Endothelial cell (in vitro differentiated cells): Measurements from ENCODE around the gene FBXO2. TPM values are rescaled to one million over a fixed set of nuclear protein-coding genes. Genes with fewer than 3 reads are reported as not detected.

Experiments
- DNase-seq: peaks from one replicate; pipeline ENCODE4 v3.0.0; 2021; ENCODE audit warnings: low spot score
- H3K27ac Mint-ChIP-seq: one replicate; pipeline ENCODE4 v1.8.0; 2021; ENCODE audit warnings: mixed read lengths, inconsistent platforms; ENCODE audit not compliant: unreplicated experiment
- H3K27me3 Mint-ChIP-seq: one replicate; pipeline ENCODE4 v1.8.0; 2021; ENCODE audit warnings: mild to moderate bottlenecking, moderate library complexity, mixed read lengths, inconsistent platforms; ENCODE audit not compliant: unreplicated experiment
- H3K36me3 Mint-ChIP-seq: one replicate; pipeline ENCODE4 v1.8.0; 2021; ENCODE audit warnings: mild to moderate bottlenecking, low read depth, mixed read lengths, inconsistent platforms; ENCODE audit not compliant: unreplicated experiment
- H3K4me1 Mint-ChIP-seq: one replicate; pipeline ENCODE4 v1.8.0; 2021; ENCODE audit warnings: mild to moderate bottlenecking, mixed read lengths, inconsistent platforms; ENCODE audit not compliant: unreplicated experiment
- H3K4me3 Mint-ChIP-seq: one replicate; pipeline ENCODE4 v1.8.0; 2021; ENCODE audit warnings: mild to moderate bottlenecking, mixed read lengths, inconsistent platforms; ENCODE audit not compliant: unreplicated experiment
- H3K9me3 Mint-ChIP-seq: one replicate; pipeline ENCODE4 v1.8.0; 2021; ENCODE audit warnings: mixed read lengths, inconsistent platforms; ENCODE audit not compliant: unreplicated experiment
- total RNA-seq: library from RNA; stranded (reverse); fragmentation: NEBNext Ultra II Directional; extraction: Animal tissue kit (Norgen Biotek cat#: 25700); gene quantifications from one replicate; pipeline ENCODE4 v1.2.1, GENCODE V29; 2021; ENCODE audit not compliant: unreplicated experiment
- TF ChIP-seq, protein P1 (sequence below): fragments of 200-600 bp; sonication (generic); IDR thresholded peaks from one replicate; pipeline ENCODE4 v1.5.0; 2021; ENCODE audit warnings: antibody characterized with exemption; ENCODE audit not compliant: unreplicated experiment

Gene FBXO2
- total RNA-seq, 1 donor from 2014 or later = 1.6 TPM

GRCh38 chr1:11629184-11630016, 24.8 kb downstream of the FBXO2 start:
- H3K27ac Mint-ChIP-seq = no peak overlapping the region
- no peaks in the 10 kb centered on the region for H3K36me3 Mint-ChIP-seq
- H3K4me1 Mint-ChIP-seq = no peaks in the 10 kb centered on the region
- TF ChIP-seq, protein P1, sequence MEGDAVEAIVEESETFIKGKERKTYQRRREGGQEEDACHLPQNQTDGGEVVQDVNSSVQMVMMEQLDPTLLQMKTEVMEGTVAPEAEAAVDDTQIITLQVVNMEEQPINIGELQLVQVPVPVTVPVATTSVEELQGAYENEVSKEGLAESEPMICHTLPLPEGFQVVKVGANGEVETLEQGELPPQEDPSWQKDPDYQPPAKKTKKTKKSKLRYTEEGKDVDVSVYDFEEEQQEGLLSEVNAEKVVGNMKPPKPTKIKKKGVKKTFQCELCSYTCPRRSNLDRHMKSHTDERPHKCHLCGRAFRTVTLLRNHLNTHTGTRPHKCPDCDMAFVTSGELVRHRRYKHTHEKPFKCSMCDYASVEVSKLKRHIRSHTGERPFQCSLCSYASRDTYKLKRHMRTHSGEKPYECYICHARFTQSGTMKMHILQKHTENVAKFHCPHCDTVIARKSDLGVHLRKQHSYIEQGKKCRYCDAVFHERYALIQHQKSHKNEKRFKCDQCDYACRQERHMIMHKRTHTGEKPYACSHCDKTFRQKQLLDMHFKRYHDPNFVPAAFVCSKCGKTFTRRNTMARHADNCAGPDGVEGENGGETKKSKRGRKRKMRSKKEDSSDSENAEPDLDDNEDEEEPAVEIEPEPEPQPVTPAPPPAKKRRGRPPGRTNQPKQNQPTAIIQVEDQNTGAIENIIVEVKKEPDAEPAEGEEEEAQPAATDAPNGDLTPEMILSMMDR = no peak
- no peak for DNase-seq
- peaks cover 4% of the 10 kb centered on the region for H3K27me3 Mint-ChIP-seq
- no peaks in the 10 kb centered on the region for H3K9me3 Mint-ChIP-seq
- no peak overlapping the region for H3K4me3 Mint-ChIP-seq

- H3K9me3 Mint-ChIP-seq = no peaks in the 10 kb centered on the region
- peaks cover 4% of the 10 kb centered on the region for H3K27me3 Mint-ChIP-seq
- H3K36me3 Mint-ChIP-seq = no peaks in the 10 kb centered on the region
- H3K27ac Mint-ChIP-seq = no peak overlapping the region
- no peak overlapping the region for H3K4me3 Mint-ChIP-seq
- no peak for DNase-seq
- TF ChIP-seq, protein P1 = no peak
- no peaks in the 10 kb centered on the region for H3K4me1 Mint-ChIP-seq
Measured at GRCh38 chr1:11628767-11629166, 25.5 kb downstream of the FBXO2 start.

DNA sequence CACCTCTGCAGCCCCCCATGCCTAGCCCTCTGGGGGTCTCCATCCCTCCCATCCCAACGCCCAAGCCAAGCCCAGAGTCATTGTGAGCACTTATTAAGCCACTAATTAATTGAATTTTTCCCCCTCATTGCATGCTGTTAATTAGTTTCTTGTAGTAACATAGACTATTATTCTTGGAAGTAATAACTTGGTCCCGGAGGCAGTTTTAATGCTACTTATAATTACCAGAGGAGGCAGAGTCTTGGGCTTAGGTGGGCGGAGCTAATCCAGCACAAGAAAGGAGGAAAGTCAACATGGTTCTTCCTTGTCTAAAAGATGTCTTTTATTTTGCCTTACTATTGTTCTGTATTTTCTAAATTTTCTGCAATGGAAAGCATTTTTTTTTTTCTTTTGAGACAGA, 27.7 kb downstream of the FBXO2 start:
- Mint-ChIP-seq H3K27me3 (peaks cover 7% of the 10 kb centered on the region), H3K4me3 (no peak overlapping the region), H3K36me3 (no peaks in the 10 kb centered on the region), H3K9me3 (no peaks in the 10 kb centered on the region), H3K4me1 (no peaks in the 10 kb centered on the region), H3K27ac (no peak overlapping the region)
- DNase-seq = no peak
- TF ChIP-seq, protein P1 = no peak

- peaks cover 7% of the 10 kb centered on the region for H3K27me3 Mint-ChIP-seq
- H3K4me3 Mint-ChIP-seq = no peak overlapping the region
- no peaks in the 10 kb centered on the region for H3K36me3 Mint-ChIP-seq
- H3K4me1 Mint-ChIP-seq = no peaks in the 10 kb centered on the region
- DNase-seq = no peak
- no peak overlapping the region for H3K27ac Mint-ChIP-seq
- TF ChIP-seq, protein P1 = no peak
- H3K9me3 Mint-ChIP-seq = no peaks in the 10 kb centered on the region
Measured at GRCh38 chr1:11623702-11624101, 30.5 kb downstream of the FBXO2 start.

DNA sequence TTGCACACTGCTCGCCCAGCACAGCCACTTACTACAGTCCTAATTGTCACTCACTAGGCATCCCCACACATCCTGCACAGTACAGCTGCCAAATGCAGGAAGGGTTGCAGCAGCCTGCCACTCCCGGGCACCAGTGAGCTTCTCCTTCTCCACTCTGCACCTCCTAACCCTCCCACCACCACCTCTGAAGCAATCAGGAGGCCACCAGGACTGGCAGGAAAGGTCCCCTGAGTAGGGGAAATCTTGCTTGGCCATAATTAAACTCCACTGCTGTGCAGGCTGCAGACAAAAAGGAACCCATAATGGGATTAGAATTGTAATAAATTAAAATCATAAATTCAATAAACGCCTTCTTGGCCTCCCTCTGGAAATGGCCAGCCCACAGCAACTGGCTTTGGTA, 31.8 kb downstream of the FBXO2 start:
- Mint-ChIP-seq H3K27me3 (peaks cover 7% of the 10 kb centered on the region), H3K27ac (no peak overlapping the region), H3K4me1 (no peaks in the 10 kb centered on the region), H3K36me3 (no peaks in the 10 kb centered on the region), H3K4me3 (no peak overlapping the region), H3K9me3 (no peaks in the 10 kb centered on the region)
- no peak for DNase-seq
- TF ChIP-seq, protein P1 = no peak
